OCI-LY7 (cell line): ENCODE measurements around the gene NME9. TPM values are rescaled to one million over a fixed set of nuclear protein-coding genes. Genes with fewer than 3 reads are reported as not detected.

Source experiments
- BruUV-seq: library from RNA; stranded (reverse); fragments of 400-500 nt; replicated peaks from 2 replicates; lab custom pipeline; 2021; lab: Mats Ljungman, UMichigan
- CTCF ChIA-PET: fragments of 300-600 bp; sonication (Branson Sonifier 250); formaldehyde crosslinking; loops from one replicate; lab custom pipeline; 2022; ENCODE audit warnings: antibody characterized with exemption; ENCODE audit not compliant: unreplicated experiment; lab: Charles Lee
- POLR2A ChIA-PET: fragments of 300-600 bp; sonication (Branson Sonifier 250); formaldehyde crosslinking; loops from one replicate; lab custom pipeline; 2022; ENCODE audit warnings: antibody characterized with exemption; lab: Charles Lee
- DNase-seq: peaks from one replicate; pipeline ENCODE4 v3.0.0-alpha.2; 2015; ENCODE audit warnings: low spot score
- H2AFZ ChIP-seq: fragments of 200-600 bp; sonication (generic), shearing (Covaris generic); 2 replicates; pipeline ENCODE4 v1.6.1; 2014; ENCODE audit warnings: mild to moderate bottlenecking, antibody characterized with exemption, low read length, moderate library complexity
- H3K27ac ChIP-seq: fragments of 200-600 bp; sonication (generic); 2 replicates; pipeline ENCODE4 v1.5.1; 2014; ENCODE audit warnings: mixed run types, low read depth, mild to moderate bottlenecking, moderate library complexity, low read length, inconsistent platforms; ENCODE audit not compliant: poor library complexity, severe bottlenecking
- H3K36me3 ChIP-seq: fragments of 200-600 bp; sonication (generic); 2 replicates; pipeline ENCODE4 v1.6.1; 2014; ENCODE audit warnings: mild to moderate bottlenecking, antibody characterized with exemption, low read length, moderate library complexity, mixed read lengths; ENCODE audit not compliant: insufficient read depth
- H3K4me1 ChIP-seq: fragments of 200-600 bp; sonication (generic); 2 replicates; pipeline ENCODE4 v1.5.1; 2014; ENCODE audit warnings: mild to moderate bottlenecking, low read length; ENCODE audit not compliant: insufficient read depth, poor library complexity, severe bottlenecking
- H3K4me2 ChIP-seq: fragments of 200-600 bp; sonication (generic); 2 replicates; pipeline ENCODE4 v1.6.1; 2014; ENCODE audit warnings: mild to moderate bottlenecking, low read length
- H3K4me3 ChIP-seq: fragments of 200-600 bp; sonication (generic); 2 replicates; pipeline ENCODE4 v1.5.1; 2014; ENCODE audit warnings: mild to moderate bottlenecking, low read depth, low read length; ENCODE audit not compliant: poor library complexity, severe bottlenecking
- H3K79me2 ChIP-seq: fragments of 200-600 bp; sonication (generic); 2 replicates; pipeline ENCODE4 v1.6.1; 2016; ENCODE audit warnings: low read depth, mild to moderate bottlenecking, low read length, moderate library complexity, mixed read lengths; ENCODE audit not compliant: insufficient read depth
- H3K9me2 ChIP-seq: fragments of 200-600 bp; sonication (generic); 2 replicates; pipeline ENCODE4 v1.6.1; 2016; ENCODE audit warnings: mild to moderate bottlenecking, low read length, mixed read lengths; ENCODE audit not compliant: insufficient read depth
- H3K9me3 ChIP-seq: fragments of 200-600 bp; sonication (generic); 2 replicates; pipeline ENCODE4 v1.6.1; 2014; ENCODE audit warnings: mild to moderate bottlenecking, mixed run types, low read length, mixed read lengths
- H4K20me1 ChIP-seq: fragments of 200-600 bp; sonication (generic); 2 replicates; pipeline ENCODE4 v1.6.1; 2014; ENCODE audit warnings: mild to moderate bottlenecking, antibody characterized with exemption, low read length, moderate library complexity, mixed read lengths; ENCODE audit not compliant: insufficient read depth
- CTCF ChIP-seq: fragments of 200-600 bp; sonication (generic); conservative IDR thresholded peaks from 2 replicates; pipeline ENCODE4 v1.5.1; 2014; ENCODE audit warnings: mild to moderate bottlenecking, antibody characterized with exemption, low read length, moderate library complexity, mixed read lengths
- EZH2phosphoT487 ChIP-seq: fragments of 200-600 bp; sonication (generic); IDR thresholded peaks from 2 replicates; pipeline ENCODE4 v1.6.1; 2018; ENCODE audit warnings: low read depth, borderline replicate concordance, mild to moderate bottlenecking, mixed run types, antibody characterized with exemption, low read length, moderate library complexity, mixed read lengths
- intact Hi-C: fragments of 100-400 bp; cut with micrococcal nuclease; formaldehyde crosslinking; loops from one replicate; pipeline ENCODE4 v1.10.0; 2022; ENCODE audit not compliant: unreplicated experiment
- total RNA-seq, 2 experiments: library from RNA; depleted of rRNA in 1 of 2; stranded (reverse); fragments of >200 nt in 1 of 2; shearing (Covaris generic) in 1 of 2; gene quantifications; 2 replicates each; pipeline ENCODE4 v1.2.3, GENCODE V29; 2014 to 2022

The NME9 gene
- total RNA-seq, 2 experiments from 2014 or later, result not detected

GRCh38 chr3:138303474-138303873 lies 26.2 kb downstream of the NME9 start:
- no peak for TF ChIP-seq EZH2phosphoT487
- TF ChIP-seq CTCF, result no peak
- BruUV-seq, result no TSS peak

DNA sequence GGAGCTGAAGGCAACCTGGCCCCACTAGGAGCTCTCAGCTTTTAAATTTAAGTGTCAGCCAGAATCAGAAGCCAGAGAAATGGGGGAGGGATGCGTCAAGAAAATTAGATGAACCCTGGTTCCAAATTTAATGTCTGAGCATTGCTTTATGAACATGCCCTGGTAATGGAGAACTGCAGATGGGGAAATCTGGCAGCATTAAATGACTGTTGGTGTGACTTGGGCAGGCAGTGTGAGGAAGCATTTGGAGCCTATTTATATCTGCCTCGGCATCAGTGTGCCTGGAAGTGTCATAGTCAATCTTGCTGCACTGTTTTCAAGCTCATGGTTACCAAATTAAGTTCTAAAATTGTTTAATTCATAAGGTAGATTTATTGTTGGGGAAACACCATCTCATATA lies 29.0 kb downstream of the NME9 start:
- Histone ChIP-seq H3K27ac (no peak overlapping the region), H4K20me1 (no peaks in the 10 kb centered on the region), H3K9me3 (no peaks in the 10 kb centered on the region), H3K4me3 (no peak overlapping the region), H3K4me2 (no peak overlapping the region), H2AFZ (no peak overlapping the region), H3K9me2 (no peaks in the 10 kb centered on the region), H3K36me3 (peaks cover 30% of the 10 kb centered on the region), H3K79me2 (no peaks in the 10 kb centered on the region), H3K4me1 (peaks cover 40% of the 10 kb centered on the region)
- DNase-seq, result no peak
- BruUV-seq, result no TSS peak
- intact Hi-C loops, result no loop called here
- POLR2A ChIA-PET, result interaction anchor here (0.5 to 0.7 kb wide), 3 partner anchors 117 to 168 kb away, joined by 3 to 5 read pairs (median 3); no protein-coding TSS in a partner anchor
- CTCF ChIA-PET, result no interaction called here
- TF ChIP-seq CTCF (no peak), EZH2phosphoT487 (no peak)

More at GRCh38 chr3:138303474-138303873, 26.2 kb downstream of the NME9 start:
- H3K4me2 ChIP-seq, result no peak overlapping the region
- peaks cover 9% of the 10 kb centered on the region for H3K36me3 ChIP-seq
- no peak for DNase-seq
- peaks cover 12% of the 10 kb centered on the region for H3K4me1 ChIP-seq
- peaks cover 4% of the 10 kb centered on the region for H3K9me3 ChIP-seq
- no peak overlapping the region for H3K4me3 ChIP-seq
- no peak overlapping the region for H3K27ac ChIP-seq
- no peak overlapping the region for H2AFZ ChIP-seq
- H3K9me2 ChIP-seq, result no peaks in the 10 kb centered on the region
- ChIA-PET POLR2A (interaction anchor here (1.6 kb wide), 1 partner anchor 13 kb away, joined by 3 read pairs; no protein-coding TSS in a partner anchor), CTCF (no interaction called here)
- no peaks in the 10 kb centered on the region for H4K20me1 ChIP-seq
- intact Hi-C loops, result no loop called here
- no peaks in the 10 kb centered on the region for H3K79me2 ChIP-seq

DNA sequence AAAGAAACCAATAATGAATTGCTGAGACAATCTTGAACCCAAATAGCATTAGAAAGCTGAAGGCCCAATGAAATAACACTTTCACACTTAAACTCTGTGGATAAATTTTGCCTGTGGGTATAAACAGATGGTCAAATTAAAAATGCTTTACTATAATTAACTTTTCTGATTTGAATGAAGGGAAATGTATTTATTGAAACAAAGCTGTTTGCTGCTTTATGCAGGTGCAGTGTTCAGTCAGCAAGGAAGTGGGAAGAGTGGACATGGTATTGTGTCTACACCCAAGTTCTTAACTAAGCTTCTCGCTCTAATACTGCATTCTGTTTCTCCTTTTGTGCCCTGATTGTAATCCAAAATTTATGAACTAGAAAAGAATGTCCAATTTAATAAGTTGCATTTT lies 31.8 kb downstream of the NME9 start:
- intact Hi-C loops, result no loop called here
- H2AFZ ChIP-seq, result no peak overlapping the region
- H3K4me1 ChIP-seq, result peaks cover 47% of the 10 kb centered on the region
- no peaks in the 10 kb centered on the region for H4K20me1 ChIP-seq
- H3K4me2 ChIP-seq, result peak overlapping the region; percentile 72
- H3K36me3 ChIP-seq, result peaks cover 54% of the 10 kb centered on the region
- ChIA-PET CTCF (no interaction called here), POLR2A (interaction anchor here (0.5 to 0.7 kb wide), 2 partner anchors 73 to 121 kb away, joined by 3 to 9 read pairs; no protein-coding TSS in a partner anchor)
- no peak for TF ChIP-seq CTCF
- TF ChIP-seq EZH2phosphoT487, result no peak
- BruUV-seq, result no TSS peak
- H3K9me3 ChIP-seq, result no peaks in the 10 kb centered on the region
- no peaks in the 10 kb centered on the region for H3K9me2 ChIP-seq
- peak overlapping the region; percentile 77 for H3K27ac ChIP-seq
- DNase-seq, result peak; percentile 58
- H3K4me3 ChIP-seq, result peak overlapping the region; percentile 47
- no peaks in the 10 kb centered on the region for H3K79me2 ChIP-seq
